BE2C (cell line): ENCODE results near the gene ATXN1L.
"Not testable (repeated sequence)": the region's sequence is repeated elsewhere in the genome, so short reads cannot be mapped to it uniquely, and the experiment has no call there.

Experiments used
- DNase-seq: peaks from one replicate; pipeline ENCODE4 v3.0.0-alpha.2; 2020
- H3K27me3 ChIP-seq: fragments of 250-450 bp; sonication (Bioruptor Pico); 2 replicates; pipeline ENCODE4 v1.5.1; 2020; ENCODE audit warnings: mild to moderate bottlenecking
- H3K36me3 ChIP-seq: fragments of 250-450 bp; sonication (Bioruptor Pico); 2 replicates; pipeline ENCODE4 v1.5.1; 2020; ENCODE audit warnings: mild to moderate bottlenecking
- H3K4me1 ChIP-seq: fragments of 250-450 bp; sonication (Bioruptor Pico); 2 replicates; pipeline ENCODE4 v1.5.1; 2020
- H3K4me3 ChIP-seq: 2 replicates; pipeline ENCODE4 v1.5.1; 2011; ENCODE audit warnings: low read depth, low read length
- H3K9me3 ChIP-seq: fragments of 250-450 bp; sonication (Bioruptor Pico); 2 replicates; pipeline ENCODE4 v1.5.1; 2020
- TF ChIP-seq, protein P1 (sequence below): IDR thresholded peaks from 2 replicates; pipeline ENCODE4 v1.5.1; 2012; ENCODE audit warnings: mild to moderate bottlenecking, low read depth, low read length

ATXN1L gene

DNA sequence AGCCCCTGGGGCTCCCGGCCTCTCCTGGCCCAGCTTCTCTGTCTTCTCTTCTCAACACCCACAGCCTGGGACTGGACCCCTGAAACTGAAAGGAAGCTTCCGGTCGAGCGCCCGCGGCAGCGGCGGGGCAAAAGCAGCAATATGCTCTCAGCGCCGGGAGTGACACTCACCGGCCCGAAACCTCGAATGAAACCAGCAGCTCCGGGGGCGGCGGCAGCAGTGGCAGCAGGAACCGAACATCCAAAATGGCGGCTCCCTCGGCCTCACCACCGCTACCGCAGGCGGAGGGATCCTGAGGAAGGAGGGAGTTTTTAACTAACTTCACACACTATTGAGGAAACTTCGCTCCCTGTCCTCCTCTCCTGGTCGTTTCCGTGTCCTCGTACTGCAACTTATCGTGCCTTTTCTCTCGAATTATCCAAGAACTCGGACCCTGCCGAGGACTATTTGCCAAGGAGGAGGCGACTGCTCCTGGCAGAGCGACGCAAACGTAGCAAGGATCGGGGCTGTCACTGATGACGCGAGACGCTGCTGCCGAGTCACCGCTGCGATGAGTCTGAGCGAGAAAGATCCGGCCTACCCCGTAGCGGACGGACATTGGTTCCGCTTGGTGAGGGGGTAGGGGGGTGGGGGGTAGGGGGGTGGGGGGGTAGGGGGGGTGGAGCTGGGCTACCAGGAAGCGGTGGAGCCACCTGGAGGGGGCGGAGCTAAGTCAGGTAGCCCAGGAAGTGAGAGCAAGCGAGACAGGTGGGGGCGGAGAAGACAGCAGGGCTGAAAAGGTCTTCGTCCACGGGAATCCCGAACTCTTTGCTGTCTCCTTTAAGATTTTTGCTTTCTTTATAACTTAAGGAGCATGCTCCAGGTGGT lies 37.0 kb upstream of the ATXN1L start, which contains the start of gene AP1G1:
AP1G1 (minus strand) TSS at position 242 of the 867 bp plus-strand sequence. CDS start 19,355 bp downstream, outside the sequence.
- Histone ChIP-seq H3K9me3 (no peaks in the 10 kb centered on the region), H3K4me1 (no peaks in the 10 kb centered on the region)

DNA sequence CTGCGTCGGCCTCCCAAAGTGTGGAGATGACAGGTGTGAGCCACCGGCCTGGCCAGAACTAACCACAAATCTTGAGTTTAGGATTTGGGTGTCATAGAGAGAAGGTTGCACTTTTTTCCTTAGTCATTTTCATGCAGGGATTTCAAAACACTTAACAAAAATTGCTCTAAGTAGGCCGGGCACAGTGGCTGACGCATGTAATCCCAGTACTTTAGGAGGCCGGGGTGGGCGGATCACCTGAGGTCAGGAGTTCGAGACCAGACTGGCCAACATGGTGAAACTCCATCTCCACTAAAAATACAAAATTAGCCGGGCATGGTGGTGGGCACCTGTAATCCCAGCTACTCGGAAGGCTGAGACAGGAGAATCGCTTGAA lies 35.6 kb upstream of the ATXN1L start:
- H3K4me3 ChIP-seq, H3K27me3 ChIP-seq, H3K36me3 ChIP-seq, DNase-seq, H3K4me1 ChIP-seq, H3K9me3 ChIP-seq: not testable (repeated sequence)

More for the DNA sequence above, 37.0 kb upstream of the ATXN1L start, which contains the start of gene AP1G1:
- H3K27me3 ChIP-seq: no peaks in the 10 kb centered on the region
- H3K36me3 ChIP-seq: 0 out of 2 replicates have a peak, but pooled peaks cover 4% of the 10 kb centered on the region
- H3K4me3 ChIP-seq: peak within 1 kb of the TSS; percentile 100
- peak; percentile 94 for DNase-seq
- TF ChIP-seq, protein P1, sequence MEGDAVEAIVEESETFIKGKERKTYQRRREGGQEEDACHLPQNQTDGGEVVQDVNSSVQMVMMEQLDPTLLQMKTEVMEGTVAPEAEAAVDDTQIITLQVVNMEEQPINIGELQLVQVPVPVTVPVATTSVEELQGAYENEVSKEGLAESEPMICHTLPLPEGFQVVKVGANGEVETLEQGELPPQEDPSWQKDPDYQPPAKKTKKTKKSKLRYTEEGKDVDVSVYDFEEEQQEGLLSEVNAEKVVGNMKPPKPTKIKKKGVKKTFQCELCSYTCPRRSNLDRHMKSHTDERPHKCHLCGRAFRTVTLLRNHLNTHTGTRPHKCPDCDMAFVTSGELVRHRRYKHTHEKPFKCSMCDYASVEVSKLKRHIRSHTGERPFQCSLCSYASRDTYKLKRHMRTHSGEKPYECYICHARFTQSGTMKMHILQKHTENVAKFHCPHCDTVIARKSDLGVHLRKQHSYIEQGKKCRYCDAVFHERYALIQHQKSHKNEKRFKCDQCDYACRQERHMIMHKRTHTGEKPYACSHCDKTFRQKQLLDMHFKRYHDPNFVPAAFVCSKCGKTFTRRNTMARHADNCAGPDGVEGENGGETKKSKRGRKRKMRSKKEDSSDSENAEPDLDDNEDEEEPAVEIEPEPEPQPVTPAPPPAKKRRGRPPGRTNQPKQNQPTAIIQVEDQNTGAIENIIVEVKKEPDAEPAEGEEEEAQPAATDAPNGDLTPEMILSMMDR: no peak

DNA sequence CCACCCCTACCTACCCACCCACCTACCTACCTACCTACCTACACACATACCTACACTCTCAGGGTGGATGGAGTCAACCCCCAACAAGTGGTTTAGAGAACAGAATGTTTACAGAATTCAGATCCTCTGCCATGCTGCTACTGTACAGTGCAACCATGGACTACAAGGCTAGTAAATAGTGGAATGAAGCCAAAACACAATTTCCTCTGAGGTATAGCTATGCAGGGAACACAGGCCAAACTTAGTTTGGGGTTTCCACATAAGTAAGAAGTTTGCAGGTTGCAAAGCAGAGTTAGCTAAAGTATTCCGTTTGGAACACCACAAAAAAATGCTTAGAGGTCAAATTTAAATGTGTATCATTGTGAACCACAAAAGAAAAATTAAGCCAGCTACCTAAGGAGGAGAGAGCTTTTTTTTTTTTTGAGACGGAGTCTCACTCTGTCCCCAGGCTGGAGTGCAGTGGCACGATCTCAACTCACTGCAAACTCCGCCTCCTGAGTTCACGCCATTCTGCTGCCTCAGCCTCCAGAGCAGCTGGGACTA lies 34.4 kb upstream of the ATXN1L start:
- no peaks in the 10 kb centered on the region for H3K4me1 ChIP-seq
- no peak overlapping the region for H3K4me3 ChIP-seq
- no peak for DNase-seq
- TF ChIP-seq, protein P1: no peak
- H3K9me3 ChIP-seq: no peaks in the 10 kb centered on the region
- H3K36me3 ChIP-seq: no peaks in the 10 kb centered on the region
- no peaks in the 10 kb centered on the region for H3K27me3 ChIP-seq

DNA sequence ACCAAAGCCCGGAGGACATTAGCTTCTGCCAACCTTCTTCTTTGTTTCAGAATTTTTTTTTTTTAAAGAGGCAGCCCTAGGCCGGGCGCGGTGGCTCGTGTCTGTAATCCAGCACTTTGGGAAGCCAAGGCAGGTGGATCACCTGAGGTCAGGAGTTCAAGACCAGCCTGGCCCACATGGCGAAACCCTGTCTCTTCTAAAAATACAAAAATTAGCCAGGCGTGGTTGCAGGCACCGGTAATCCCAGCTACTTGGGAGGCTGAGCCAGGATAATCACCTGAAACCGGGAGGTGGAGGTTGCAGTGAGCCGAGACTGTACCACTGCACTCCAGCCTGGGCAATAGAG lies 28.6 kb upstream of the ATXN1L start:
- not testable (repeated sequence) for H3K4me3 ChIP-seq, H3K4me1 ChIP-seq, H3K36me3 ChIP-seq, H3K9me3 ChIP-seq, H3K27me3 ChIP-seq, DNase-seq

DNA sequence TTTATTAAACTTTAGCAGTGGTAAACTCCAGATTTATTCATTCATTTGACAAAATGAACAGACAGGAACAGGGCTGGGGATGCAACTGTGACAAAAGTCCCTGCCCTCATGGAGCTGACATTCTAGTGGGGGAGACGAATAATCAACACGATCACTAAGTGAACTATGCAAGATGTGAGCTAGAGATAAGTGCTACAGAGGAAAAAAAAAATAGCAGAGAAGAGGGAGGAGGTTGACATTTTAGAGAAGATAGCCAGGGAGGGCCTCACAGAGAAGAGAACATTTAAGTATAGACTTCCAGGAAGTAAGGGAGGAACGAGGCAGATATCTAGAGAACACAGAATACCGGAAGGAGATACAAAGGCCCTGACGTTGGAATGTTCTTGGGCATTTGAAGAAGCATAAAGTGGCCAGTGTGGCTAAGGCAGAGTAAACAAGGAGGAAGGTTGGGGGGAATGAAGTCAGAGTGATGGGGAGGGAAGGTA lies 19.2 kb upstream of the ATXN1L start:
- H3K36me3 ChIP-seq: no peaks in the 10 kb centered on the region
- no peaks in the 10 kb centered on the region for H3K27me3 ChIP-seq
- H3K9me3 ChIP-seq: no peaks in the 10 kb centered on the region
- no peak for DNase-seq
- H3K4me3 ChIP-seq: no peak overlapping the region
- no peaks in the 10 kb centered on the region for H3K4me1 ChIP-seq
- TF ChIP-seq, protein P1: no peak

DNA sequence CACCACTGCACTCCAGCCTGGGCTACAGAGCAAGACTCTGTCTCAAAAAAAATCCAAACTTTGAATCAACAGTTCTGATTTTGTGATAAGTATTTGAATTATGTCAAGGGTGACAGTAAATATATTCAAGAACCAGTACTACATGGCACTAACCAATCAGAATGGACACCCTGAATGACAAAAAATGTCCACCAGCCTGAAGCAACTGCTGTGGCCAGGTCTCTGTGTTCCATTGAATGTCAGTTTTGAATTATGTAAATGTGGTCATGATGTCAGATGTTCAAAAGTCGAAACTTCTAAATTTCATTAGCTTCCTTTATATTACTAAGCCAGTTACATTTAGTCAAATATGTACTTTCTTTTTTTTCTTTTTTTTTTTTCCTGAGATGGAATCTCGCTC lies 15.4 kb upstream of the ATXN1L start:
- Histone ChIP-seq H3K4me3 (no peak overlapping the region), H3K27me3 (no peaks in the 10 kb centered on the region), H3K36me3 (no peaks in the 10 kb centered on the region), H3K9me3 (no peaks in the 10 kb centered on the region), H3K4me1 (no peaks in the 10 kb centered on the region)
- TF ChIP-seq, protein P1: no peak
- no peak for DNase-seq

DNA sequence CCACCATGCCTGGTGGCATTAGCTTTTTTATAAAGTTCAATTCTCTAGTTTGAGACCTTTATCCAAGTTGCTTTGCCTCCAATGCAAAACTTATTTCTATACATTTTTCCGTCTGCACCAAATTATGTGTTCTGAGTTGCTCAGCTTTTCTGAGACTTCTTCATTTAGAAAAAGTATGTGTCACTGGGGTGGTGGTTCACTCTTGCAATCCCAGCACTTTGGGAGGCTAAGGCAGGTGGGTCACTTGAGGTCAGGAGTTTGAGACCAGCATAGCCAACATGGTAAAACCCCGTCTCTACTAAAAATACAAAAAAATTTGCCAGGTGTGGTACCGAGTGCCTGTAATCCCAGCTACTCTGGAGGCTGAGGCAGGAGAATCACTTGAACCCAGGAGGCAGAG lies 14.1 kb upstream of the ATXN1L start:
- not testable (repeated sequence) for H3K4me3 ChIP-seq, DNase-seq

DNA sequence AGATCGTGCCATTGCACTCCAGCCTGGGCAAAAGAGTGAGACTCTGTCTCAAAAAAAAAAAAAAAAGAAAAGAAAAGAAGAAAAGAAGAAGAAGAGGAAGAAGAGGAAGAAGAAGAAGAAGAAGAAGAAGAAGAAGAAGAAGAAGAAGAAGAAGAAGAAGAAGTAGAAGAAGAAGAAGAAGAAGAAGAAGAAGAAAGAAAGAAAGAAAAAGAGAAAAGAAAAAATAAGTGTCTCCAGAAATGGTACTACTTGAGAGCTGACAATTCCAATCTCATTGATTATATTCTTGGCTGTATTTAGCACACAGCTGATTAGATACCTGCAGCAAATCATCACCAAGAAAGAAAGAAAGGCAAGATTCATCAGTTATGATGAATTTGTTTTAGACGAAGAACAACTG lies 13.7 kb upstream of the ATXN1L start:
- not testable (repeated sequence) for H3K9me3 ChIP-seq, DNase-seq, H3K4me3 ChIP-seq, H3K36me3 ChIP-seq, H3K27me3 ChIP-seq, H3K4me1 ChIP-seq

More for the DNA sequence above, 14.1 kb upstream of the ATXN1L start:
- not testable (repeated sequence) for H3K27me3 ChIP-seq, H3K36me3 ChIP-seq, H3K9me3 ChIP-seq, H3K4me1 ChIP-seq
